NOMO-1 (cell line): ENCODE measurements around the gene BAZ1A.

Experiments used
- DNase-seq, 2 experiments: peaks; one replicate each; lab custom pipeline; 2025; ENCODE audit not compliant: unreplicated experiment in 2 of 2; lab: John Stamatoyannopoulos, UW

BAZ1A gene

GRCh38 chr14:34875031-34875922 is at the start of gene BAZ1A:
BAZ1A (minus strand) TSS chr14:34875360; CDS start chr14:34874604, 756 bp downstream.
- peak; percentile 36 to 89 for DNase-seq

GRCh38 chr14:34920339-34920738 is 45.2 kb upstream of the BAZ1A start:
- DNase-seq: no peak

- DNase-seq: no peak
Measured at GRCh38 chr14:34913619-34914018, 38.5 kb upstream of the BAZ1A start.

GRCh38 chr14:34912966-34913365 is 37.8 kb upstream of the BAZ1A start:
- DNase-seq: no peak

GRCh38 chr14:34912182-34912581 is 37.0 kb upstream of the BAZ1A start:
- peak in 1 of 2 experiments; percentile 39 for DNase-seq

GRCh38 chr14:34911209-34912150 is 36.3 kb upstream of the BAZ1A start:
- no peak for DNase-seq

- DNase-seq: no peak
Measured at GRCh38 chr14:34906287-34906686, 31.1 kb upstream of the BAZ1A start.

GRCh38 chr14:34895277-34895676 is 20.1 kb upstream of the BAZ1A start:
- no peak for DNase-seq

GRCh38 chr14:34890937-34891336 is 15.8 kb upstream of the BAZ1A start:
- no peak for DNase-seq

GRCh38 chr14:34888186-34888585 is 13.0 kb upstream of the BAZ1A start:
- no peak for DNase-seq

GRCh38 chr14:34883954-34884353 is 8.8 kb upstream of the BAZ1A start:
- DNase-seq: peak; percentile 68 to 75

- peak; percentile 41 to 45 for DNase-seq
Measured at GRCh38 chr14:34874386-34875030, 652 bp downstream of the BAZ1A start.

- DNase-seq: peak; percentile 94 to 95
Measured at GRCh38 chr14:34873589-34874385, 1.4 kb downstream of the BAZ1A start.

GRCh38 chr14:34872822-34873588 is 2.2 kb downstream of the BAZ1A start:
- peak in 1 of 2 experiments; percentile 31 for DNase-seq

GRCh38 chr14:34867199-34867598 is 8.0 kb downstream of the BAZ1A start:
- no peak for DNase-seq

- DNase-seq: no peak
Measured at GRCh38 chr14:34865889-34866574, 9.1 kb downstream of the BAZ1A start.

GRCh38 chr14:34863844-34864243 is 11.3 kb downstream of the BAZ1A start:
- no peak for DNase-seq

GRCh38 chr14:34858765-34859164 is 16.4 kb downstream of the BAZ1A start:
- DNase-seq: no peak
